ENCODE results near the gene CFAP20DC. TPM values are rescaled to one million over a fixed set of nuclear protein-coding genes. Genes with fewer than 3 reads are reported as not detected.

The CFAP20DC gene
- total RNA-seq, 1 experiment from 2014 or later: 4.5 TPM

GRCh38 chr3:58996730-58997129 lies 53.1 kb downstream of the CFAP20DC start:
- peaks cover 2% of the 10 kb centered on the region for H3K27me3 Mint-ChIP-seq (ENCODE audit: low read depth)
- TF ChIP-seq CTCF (conservative IDR thresholded peaks at IDR 0.05): no peak
- Histone ChIP-seq H3K79me2 (ENCODE audit: insufficient read depth, low read length) (no peaks in the 10 kb centered on the region), H3K14ac (ENCODE audit: insufficient read depth, low read length) (no peak overlapping the region), H4K20me1 (ENCODE audit: control insufficient read depth, insufficient read depth, insufficient read length) (no peaks in the 10 kb centered on the region), H2BK12ac (ENCODE audit: insufficient read length, low read depth, low read length) (no peak overlapping the region), H2BK15ac (ENCODE audit: low read depth, low read length) (no peak overlapping the region), H3K18ac (ENCODE audit: insufficient read length, low read depth, low read length) (no peak overlapping the region), H3K4me2 (ENCODE audit: insufficient read depth, insufficient read length, low read length) (no peak overlapping the region), H3K23ac (ENCODE audit: insufficient read length, low read depth, low read length) (no peak overlapping the region), H3K4ac (ENCODE audit: low read depth, low read length) (no peak overlapping the region), H3K9ac (ENCODE audit: extremely low read depth, insufficient read length, low read length) (no peak overlapping the region), H3T11ph (ENCODE audit: low read length) (no peak overlapping the region), H3K4me1 (ENCODE audit: insufficient read depth, low read length) (no peaks in the 10 kb centered on the region), H2BK120ac (ENCODE audit: low read depth, low read length, poor library complexity, severe bottlenecking) (no peak overlapping the region), H3K27me3 (ENCODE audit: insufficient read depth, low read length) (no peaks in the 10 kb centered on the region), H2BK5ac (ENCODE audit: insufficient read length, low read length) (no peak overlapping the region), H4K91ac (ENCODE audit: insufficient read length, low read depth, low read length) (no peak overlapping the region), H3K27ac (ENCODE audit: insufficient read length, low read depth, low read length) (no peak overlapping the region), H3K9me3 (ENCODE audit: control insufficient read depth, low read depth, low read length) (no peaks in the 10 kb centered on the region), H3K56ac (ENCODE audit: insufficient read length, low read depth, low read length) (no peak overlapping the region), H3K79me1 (ENCODE audit: insufficient read depth, low read depth, low read length, poor library complexity, severe bottlenecking) (no peaks in the 10 kb centered on the region), H3K23me2 (ENCODE audit: insufficient read length, low read depth, low read length, poor library complexity, severe bottlenecking) (no peaks in the 10 kb centered on the region), H2BK20ac (ENCODE audit: low read depth, low read length, poor library complexity, severe bottlenecking) (no peak overlapping the region), H2AK5ac (ENCODE audit: insufficient read length, low read length) (no peak overlapping the region), H4K5ac (ENCODE audit: insufficient read length, low read depth, low read length) (no peak overlapping the region), H2AFZ (ENCODE audit: low read length) (no peak overlapping the region), H4K8ac (replicated peaks; ENCODE audit: insufficient read length, low read depth, low read length) (no peak overlapping the region)
- peak; percentile 34 for DNase-seq
- peaks cover 14 to 17% of the 10 kb centered on the region in 2 experiments for H3K4me1 Mint-ChIP-seq
- H3K9me3 Mint-ChIP-seq: no peaks in the 10 kb centered on the region
- H3K4me3 Mint-ChIP-seq: no peak overlapping the region
- H3K36me3 Mint-ChIP-seq (ENCODE audit: insufficient read depth in 1 of 3, low read depth in 3 of 3): no peaks in the 10 kb centered on the region
- H3K27ac Mint-ChIP-seq: no peak overlapping the region
- no CpG with 5 or more reads among the region's 5 CpGs for WGBS (ENCODE audit: extremely low coverage, insufficient read length, low lambda C conversion rate)
